ENCODE results near the gene ATP5F1E. TPM values are rescaled to one million over a fixed set of nuclear protein-coding genes. Genes with fewer than 3 reads are reported as not detected.

The ATP5F1E gene
- total and polyA plus RNA-seq, 9 of the 15 experiments (the other 6 are each of a cell fraction or from before 2014, with no cell fraction given): 60.3 to 162 (median 113) TPM

- TF ChIP-seq NFIX (CRISPR knock-in tag; IDR thresholded peaks at IDR 0.05; ENCODE audit: low read depth) (no peak), HES1 (IDR thresholded peaks at IDR 0.05; ENCODE audit: low read depth) (0 out of 2 replicates have a peak, but pooled peaks have one; percentile 27), ZNF592 (IDR thresholded peaks at IDR 0.05) (peak; percentile 54; the same call in 1 of the 2 replicates), ADNP (tag; IDR thresholded peaks at IDR 0.05) (peak; percentile 9; the same call in 1 of the 2 replicates), NFRKB (IDR thresholded peaks at IDR 0.05; ENCODE audit: low read depth) (peak; percentile 69; the same call in 1 of the 2 replicates), ZNF717 (CRISPR knock-in tag; IDR thresholded peaks at IDR 0.05) (no peak), JUN (IDR thresholded peaks at IDR 0.05; ENCODE audit: borderline replicate concordance, low read depth, low read length) (peak; percentile 50; the same call in 1 of the 2 replicates), JUN (CRISPR knock-in tag; IDR thresholded peaks at IDR 0.05; ENCODE audit: borderline replicate concordance) (peak; percentile 51; the same call in 1 of the 2 replicates), NR2F6 (CRISPR knock-in tag; IDR thresholded peaks at IDR 0.05) (no peak), ZFP36 (IDR thresholded peaks at IDR 0.05; ENCODE audit: low read depth, low read length, partially characterized antibody) (no peak), ZNF143 (CRISPR knock-in tag; IDR thresholded peaks at IDR 0.05) (no peak), TCF7 (IDR thresholded peaks at IDR 0.05; ENCODE audit: borderline replicate concordance) (no peak), E4F1 (CRISPR knock-in tag; IDR thresholded peaks at IDR 0.05; ENCODE audit: borderline replicate concordance) (no peak), HDGF (IDR thresholded peaks at IDR 0.05) (no peak), HMGN3 (IDR thresholded peaks at IDR 0.05; ENCODE audit: borderline replicate concordance, extremely low read depth, insufficient read length, low read depth, low read length) (no peak), MBD2 (IDR thresholded peaks at IDR 0.05; ENCODE audit: borderline replicate concordance, low read depth) (peak; percentile 81), CCAR2 (IDR thresholded peaks at IDR 0.05; ENCODE audit: low read depth, low read length) (no peak), MEIS2 (IDR thresholded peaks at IDR 0.05; ENCODE audit: partially characterized antibody) (peak; percentile 94), NFE2 (IDR thresholded peaks at IDR 0.05; ENCODE audit: low read depth) (peak; percentile 81), PHTF2 (CRISPR knock-in tag; IDR thresholded peaks at IDR 0.05) (no peak), MAFG (tag; conservative IDR thresholded peaks at IDR 0.05) (peak; percentile 89), ZNF589 (CRISPR knock-in tag; IDR thresholded peaks at IDR 0.05; ENCODE audit: low read depth) (peak; percentile 62; the same call in 1 of the 2 replicates), ARID2 (IDR thresholded peaks at IDR 0.05) (no peak), NFIC (IDR thresholded peaks at IDR 0.05) (peak; percentile 88)
Observed at GRCh38 chr20:59020938-59021551, 11.1 kb downstream of the ATP5F1E start (continued).
